Effector memory CD8-positive, alpha-beta T cell (primary cell): Measurements from ENCODE around the gene FAM43B.

Source experiments
- ATAC-seq: fragments of 150-1000 bp; cut with Tn5 transposase; replicated peaks from 2 replicates; pipeline ENCODE4 v1.10.0; 2021; ENCODE audit warnings: mild to moderate bottlenecking, moderate library complexity
- DNase-seq, 3 experiments: peaks; one replicate each; pipeline ENCODE4 v3.0.0; 2021
- H3K27ac Mint-ChIP-seq, 2 donors: one replicate each; pipeline ENCODE4 v1.8.0; 2022; ENCODE audit warnings: mild to moderate bottlenecking in 2 of 2, mixed read lengths in 2 of 2, moderate library complexity in 2 of 2
- H3K27me3 Mint-ChIP-seq, 2 donors: one replicate each; pipeline ENCODE4 v1.8.0; 2022; ENCODE audit warnings: mixed read lengths in 2 of 2
- H3K36me3 Mint-ChIP-seq: one replicate; pipeline ENCODE4 v1.8.0; 2022; ENCODE audit warnings: mild to moderate bottlenecking, moderate library complexity, mixed read lengths; ENCODE audit not compliant: insufficient read depth
- H3K4me1 Mint-ChIP-seq, 2 donors: one replicate each; pipeline ENCODE4 v1.8.0; 2022; ENCODE audit warnings: low read depth in 2 of 2, mixed read lengths in 2 of 2
- H3K4me3 Mint-ChIP-seq, 2 donors: one replicate each; pipeline ENCODE4 v1.8.0; 2022; ENCODE audit warnings: mild to moderate bottlenecking in 2 of 2, mixed read lengths in 2 of 2, moderate library complexity in 2 of 2
- H3K9me3 Mint-ChIP-seq, 2 donors: one replicate each; pipeline ENCODE4 v1.8.0; 2022; ENCODE audit warnings: mixed read lengths in 2 of 2

Gene FAM43B

DNA sequence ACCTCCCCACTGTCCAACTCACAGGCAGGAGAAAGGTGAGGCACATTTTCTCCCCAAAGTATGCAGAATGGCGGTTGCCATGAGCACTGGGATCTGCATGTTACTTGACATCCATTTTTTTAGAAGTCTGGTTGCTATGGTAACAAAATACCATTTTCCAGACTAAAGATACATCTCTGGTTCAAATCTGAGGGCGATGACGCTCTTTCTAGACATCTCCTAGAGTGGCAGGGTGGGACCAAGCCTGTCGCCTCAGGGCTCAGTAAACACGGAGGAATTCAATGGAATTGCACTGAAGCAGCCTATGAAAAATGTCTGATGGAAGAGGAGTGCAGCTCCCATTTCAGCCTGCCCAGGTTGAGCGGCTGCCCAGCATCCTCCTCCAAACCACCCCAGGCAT is 21.5 kb upstream of the FAM43B start:
- Mint-ChIP-seq H3K27ac (no peak overlapping the region), H3K9me3 (no peaks in the 10 kb centered on the region), H3K27me3 (peaks cover 81 to 88% of the 10 kb centered on the region in 2 donors), H3K36me3 (no peaks in the 10 kb centered on the region), H3K4me3 (no peak overlapping the region), H3K4me1 (no peaks in the 10 kb centered on the region)
- DNase-seq (no peak), ATAC-seq (no peak)

DNA sequence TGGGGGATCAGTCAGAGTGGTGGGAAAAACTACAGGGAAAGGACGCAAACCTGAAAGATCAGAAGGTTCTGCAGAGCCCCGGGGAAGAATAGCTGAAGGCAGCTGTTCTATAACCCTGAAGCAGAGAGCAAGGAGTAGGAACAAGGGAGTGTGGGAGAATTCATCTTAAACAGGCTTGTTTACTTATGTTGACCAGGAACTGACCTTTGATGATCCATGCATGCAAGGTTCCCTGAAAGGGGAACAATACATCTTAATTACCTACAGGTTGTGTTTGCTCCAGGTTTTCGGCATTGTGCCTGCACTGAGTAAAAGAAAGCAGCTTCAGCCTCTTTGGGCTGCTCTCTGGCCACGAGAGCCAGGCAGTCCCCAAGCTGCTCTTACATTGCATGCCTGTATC is 18.7 kb upstream of the FAM43B start:
- no peaks in the 10 kb centered on the region for H3K4me1 Mint-ChIP-seq
- no peak overlapping the region for H3K4me3 Mint-ChIP-seq
- ATAC-seq (no peak), DNase-seq (no peak)
- no peaks in the 10 kb centered on the region for H3K9me3 Mint-ChIP-seq
- peaks cover 69 to 80% of the 10 kb centered on the region in 2 donors for H3K27me3 Mint-ChIP-seq
- no peaks in the 10 kb centered on the region for H3K36me3 Mint-ChIP-seq
- no peak overlapping the region for H3K27ac Mint-ChIP-seq

- no peak for DNase-seq
- Mint-ChIP-seq H3K27me3 (peaks cover 61 to 77% of the 10 kb centered on the region in 2 donors), H3K4me1 (no peaks in the 10 kb centered on the region), H3K4me3 (no peak overlapping the region), H3K27ac (no peak overlapping the region), H3K36me3 (no peaks in the 10 kb centered on the region), H3K9me3 (no peaks in the 10 kb centered on the region)
- no peak for ATAC-seq
Measured at GRCh38 chr1:20534659-20535417, 17.5 kb upstream of the FAM43B start.

GRCh38 chr1:20538227-20538626 is 14.1 kb upstream of the FAM43B start:
- Mint-ChIP-seq H3K36me3 (no peaks in the 10 kb centered on the region), H3K9me3 (no peaks in the 10 kb centered on the region), H3K27ac (no peak overlapping the region), H3K4me3 (no peak overlapping the region), H3K4me1 (no peaks in the 10 kb centered on the region), H3K27me3 (peaks cover 54 to 82% of the 10 kb centered on the region in 2 donors)
- no peak for DNase-seq
- ATAC-seq, result no peak

DNA sequence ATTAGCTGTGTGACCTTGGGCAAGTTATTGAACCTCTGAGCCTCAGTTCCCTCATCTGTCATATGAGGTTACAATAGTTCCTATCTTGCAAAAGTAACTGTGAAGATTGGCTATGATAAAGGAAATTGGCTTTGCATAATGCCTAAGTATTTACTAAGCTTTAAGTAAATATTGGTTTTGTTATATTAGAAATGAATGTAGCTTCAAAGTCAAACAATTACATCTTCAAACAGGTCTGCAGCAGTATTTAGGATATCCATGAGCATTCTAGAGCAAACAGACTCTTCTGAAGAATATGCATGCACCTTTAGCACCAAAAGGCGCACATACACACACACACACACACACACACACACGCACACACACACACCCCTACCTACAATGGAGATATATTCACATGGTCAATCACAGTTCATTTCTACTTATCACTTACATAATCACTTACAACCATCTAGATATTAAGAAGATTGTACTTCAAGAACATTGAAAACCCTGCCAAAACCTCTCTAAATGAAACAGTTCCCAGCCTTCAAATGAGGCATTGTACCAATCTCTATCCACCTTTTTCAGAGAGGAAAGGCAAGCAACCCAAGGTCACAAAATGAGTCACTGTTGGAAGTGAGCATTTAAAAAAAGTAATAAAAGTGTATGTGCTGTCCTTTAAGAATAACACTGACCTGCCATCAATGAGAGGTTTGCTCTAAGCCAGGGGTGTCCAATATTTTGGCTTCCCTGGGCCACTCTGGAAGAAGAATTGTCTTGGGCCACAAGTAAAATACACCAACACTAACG is 13.4 kb upstream of the FAM43B start:
- no peak for ATAC-seq
- no peaks in the 10 kb centered on the region for H3K9me3 Mint-ChIP-seq
- DNase-seq, result no peak
- no peaks in the 10 kb centered on the region for H3K36me3 Mint-ChIP-seq
- H3K27me3 Mint-ChIP-seq, result peaks cover 46 to 82% of the 10 kb centered on the region in 2 donors
- H3K4me1 Mint-ChIP-seq, result no peaks in the 10 kb centered on the region
- no peak overlapping the region for H3K4me3 Mint-ChIP-seq
- H3K27ac Mint-ChIP-seq, result no peak overlapping the region

- Mint-ChIP-seq H3K4me3 (no peak overlapping the region), H3K4me1 (no peaks in the 10 kb centered on the region), H3K27ac (no peak overlapping the region), H3K27me3 (peaks cover 44 to 82% of the 10 kb centered on the region in 2 donors), H3K9me3 (no peaks in the 10 kb centered on the region), H3K36me3 (no peaks in the 10 kb centered on the region)
- DNase-seq, result no peak
- no peak for ATAC-seq
Measured at GRCh38 chr1:20540281-20540680, 12.1 kb upstream of the FAM43B start.

GRCh38 chr1:20546637-20547036 is 5.7 kb upstream of the FAM43B start:
- Mint-ChIP-seq H3K27me3 (peaks cover 48 to 62% of the 10 kb centered on the region in 2 donors), H3K4me1 (no peaks in the 10 kb centered on the region), H3K9me3 (no peaks in the 10 kb centered on the region), H3K36me3 (no peaks in the 10 kb centered on the region), H3K4me3 (no peak overlapping the region), H3K27ac (no peak overlapping the region)
- DNase-seq (no peak), ATAC-seq (no peak)

DNA sequence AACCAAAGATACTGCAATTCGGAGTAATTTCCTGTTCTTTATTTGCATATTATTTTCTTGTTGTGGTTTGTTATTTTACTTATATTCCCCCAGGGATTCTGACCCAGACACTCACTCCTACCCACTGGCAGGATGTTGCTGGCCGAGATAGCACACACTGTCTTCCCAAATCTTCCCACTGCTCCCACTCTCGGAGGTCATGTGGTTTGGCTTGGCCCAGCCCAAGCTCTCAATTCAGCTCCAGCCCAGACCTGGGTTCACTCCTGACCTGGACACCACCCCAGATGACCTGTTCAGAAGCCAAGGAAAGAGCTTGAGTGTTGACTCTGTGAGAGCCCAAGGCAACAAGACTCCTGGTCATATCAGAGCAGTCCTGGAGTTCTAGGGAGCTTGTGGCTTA is 1.2 kb upstream of the FAM43B start:
- no peak overlapping the region for H3K27ac Mint-ChIP-seq
- DNase-seq (no peak), ATAC-seq (no peak)
- no peak overlapping the region for H3K4me3 Mint-ChIP-seq
- peaks cover 24 to 34% of the 10 kb centered on the region in 2 donors for H3K27me3 Mint-ChIP-seq
- no peaks in the 10 kb centered on the region for H3K36me3 Mint-ChIP-seq
- no peaks in the 10 kb centered on the region for H3K9me3 Mint-ChIP-seq
- peaks cover 0 to 3% of the 10 kb centered on the region in 2 donors for H3K4me1 Mint-ChIP-seq

DNA sequence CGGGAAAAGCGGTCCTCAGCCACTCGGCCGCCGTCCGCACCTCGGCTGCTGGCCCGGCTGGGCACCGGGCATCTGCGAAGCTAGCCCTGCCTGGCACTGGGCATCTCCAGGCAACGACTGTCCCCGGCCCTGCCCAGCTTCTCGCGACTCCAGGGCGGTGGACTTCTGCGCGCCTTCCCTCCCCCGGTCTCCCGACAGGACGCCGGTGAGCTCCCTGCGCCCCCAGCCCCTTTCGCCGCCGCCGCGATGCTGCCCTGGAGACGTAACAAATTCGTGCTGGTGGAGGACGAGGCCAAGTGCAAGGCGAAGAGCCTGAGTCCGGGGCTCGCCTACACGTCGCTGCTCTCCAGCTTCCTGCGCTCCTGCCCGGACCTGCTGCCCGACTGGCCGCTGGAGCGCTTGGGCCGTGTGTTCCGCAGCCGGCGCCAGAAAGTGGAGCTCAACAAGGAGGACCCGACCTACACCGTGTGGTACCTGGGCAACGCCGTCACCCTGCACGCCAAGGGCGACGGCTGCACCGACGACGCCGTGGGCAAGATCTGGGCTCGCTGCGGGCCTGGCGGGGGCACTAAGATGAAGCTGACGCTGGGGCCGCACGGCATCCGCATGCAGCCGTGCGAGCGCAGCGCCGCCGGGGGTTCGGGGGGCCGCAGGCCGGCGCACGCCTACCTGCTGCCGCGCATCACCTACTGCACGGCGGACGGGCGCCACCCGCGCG is 514 bp downstream of the FAM43B start:
- H3K27me3 Mint-ChIP-seq, result peaks cover 13 to 26% of the 10 kb centered on the region in 2 donors
- peaks cover 0 to 3% of the 10 kb centered on the region in 2 donors for H3K4me1 Mint-ChIP-seq
- no peak for ATAC-seq
- no peak for DNase-seq
- no peak overlapping the region for H3K27ac Mint-ChIP-seq
- no peaks in the 10 kb centered on the region for H3K9me3 Mint-ChIP-seq
- H3K36me3 Mint-ChIP-seq, result no peaks in the 10 kb centered on the region
- H3K4me3 Mint-ChIP-seq, result no peak overlapping the region

DNA sequence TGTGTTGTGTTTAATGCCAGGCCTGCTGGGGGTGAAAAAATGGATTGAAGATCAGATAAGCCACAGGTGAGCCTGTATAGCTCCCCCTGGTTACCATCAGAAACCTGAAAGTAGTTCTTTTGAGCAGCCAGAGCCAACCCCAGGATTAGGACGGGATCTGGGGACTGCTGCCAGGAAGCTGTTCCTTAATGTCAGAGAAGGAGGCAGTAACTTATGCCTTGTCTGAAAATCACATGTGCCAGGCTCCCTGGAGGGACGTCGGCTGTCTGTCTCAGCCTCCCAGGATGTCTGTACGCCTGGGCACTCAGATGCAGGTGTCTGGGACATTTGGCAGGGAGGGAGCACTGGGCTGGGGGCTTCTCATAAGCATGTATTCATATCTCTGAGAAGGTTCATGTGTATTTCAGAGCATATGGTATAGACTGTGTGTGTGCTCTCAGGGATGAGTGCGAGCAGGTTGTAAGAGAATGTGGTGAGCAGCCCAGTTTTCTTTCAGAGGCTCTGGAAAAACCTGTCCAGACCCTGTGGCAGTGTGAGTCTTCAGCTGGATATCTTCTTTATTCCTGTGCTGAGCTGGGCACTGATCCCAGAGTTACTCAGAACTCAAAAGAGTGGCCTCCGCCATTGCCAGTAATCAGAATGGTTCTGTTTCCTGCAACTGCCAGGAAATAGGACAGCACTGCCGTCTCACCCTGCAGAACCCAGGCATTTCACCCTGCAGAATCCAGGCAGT is 2.8 kb downstream of the FAM43B start:
- ATAC-seq (no peak), DNase-seq (no peak)
- Mint-ChIP-seq H3K27me3 (peaks cover 16 to 22% of the 10 kb centered on the region in 2 donors), H3K4me3 (no peak overlapping the region), H3K36me3 (no peaks in the 10 kb centered on the region), H3K4me1 (peaks cover 0 to 3% of the 10 kb centered on the region in 2 donors), H3K9me3 (no peaks in the 10 kb centered on the region), H3K27ac (no peak overlapping the region)

GRCh38 chr1:20555758-20556120 is 3.4 kb downstream of the FAM43B start:
- Mint-ChIP-seq H3K4me1 (peaks cover 0 to 3% of the 10 kb centered on the region in 2 donors), H3K27ac (no peak overlapping the region), H3K9me3 (no peaks in the 10 kb centered on the region), H3K36me3 (no peaks in the 10 kb centered on the region), H3K4me3 (no peak overlapping the region), H3K27me3 (peaks cover 21 to 27% of the 10 kb centered on the region in 2 donors)
- no peak for DNase-seq
- ATAC-seq, result no peak

GRCh38 chr1:20558191-20558590 is 5.8 kb downstream of the FAM43B start:
- ATAC-seq (no peak), DNase-seq (no peak)
- Mint-ChIP-seq H3K36me3 (no peaks in the 10 kb centered on the region), H3K4me1 (peaks cover 0 to 3% of the 10 kb centered on the region in 2 donors), H3K27ac (no peak overlapping the region), H3K9me3 (no peaks in the 10 kb centered on the region), H3K27me3 (peaks cover 32 to 42% of the 10 kb centered on the region in 2 donors), H3K4me3 (no peak overlapping the region)

GRCh38 chr1:20560966-20561365 is 8.6 kb downstream of the FAM43B start:
- H3K27me3 Mint-ChIP-seq, result peaks cover 45 to 60% of the 10 kb centered on the region in 2 donors

More at GRCh38 chr1:20560966-20561365, 8.6 kb downstream of the FAM43B start:
- DNase-seq (no peak), ATAC-seq (no peak)
- Mint-ChIP-seq H3K4me1 (no peaks in the 10 kb centered on the region), H3K36me3 (no peaks in the 10 kb centered on the region), H3K4me3 (no peak overlapping the region), H3K27ac (no peak overlapping the region), H3K9me3 (no peaks in the 10 kb centered on the region)
